H9 (cell line): ENCODE measurements around the gene CCDC150. TPM values are rescaled to one million over a fixed set of nuclear protein-coding genes. Genes with fewer than 3 reads are reported as not detected.

Experiments
- DNase-seq: peaks from one replicate; pipeline ENCODE4 v3.0.0-alpha.2; 2017
- H2AFZ ChIP-seq: one replicate; pipeline ENCODE4 v1.6.1; 2013; ENCODE audit warnings: mild to moderate bottlenecking, low read length, control low read depth, moderate library complexity
- H2AK5ac ChIP-seq: 2 replicates; pipeline ENCODE4 v1.6.1; 2013; ENCODE audit warnings: low read length, control low read depth, mixed read lengths; ENCODE audit not compliant: insufficient read length
- H2BK120ac ChIP-seq: one replicate; pipeline ENCODE4 v1.6.1; 2013; ENCODE audit warnings: low read depth, mild to moderate bottlenecking, low read length, control low read depth, inconsistent platforms; ENCODE audit not compliant: poor library complexity, severe bottlenecking
- H2BK12ac ChIP-seq: 2 replicates; pipeline ENCODE4 v1.6.1; 2013; ENCODE audit warnings: low read length, control low read depth, mixed read lengths, low read depth; ENCODE audit not compliant: insufficient read length
- H2BK15ac ChIP-seq: 2 replicates; pipeline ENCODE4 v1.6.1; 2013; ENCODE audit warnings: low read depth, low read length, control low read depth
- H2BK20ac ChIP-seq: one replicate; pipeline ENCODE4 v1.6.1; 2013; ENCODE audit warnings: low read depth, mild to moderate bottlenecking, low read length, control low read depth, inconsistent platforms; ENCODE audit not compliant: poor library complexity, severe bottlenecking
- H2BK5ac ChIP-seq: 2 replicates; pipeline ENCODE4 v1.6.1; 2013; ENCODE audit warnings: low read length, control low read depth, mixed read lengths; ENCODE audit not compliant: insufficient read length
- H3K14ac ChIP-seq: 2 replicates; pipeline ENCODE4 v1.6.1; 2013; ENCODE audit warnings: low read length, control low read depth; ENCODE audit not compliant: insufficient read depth
- H3K18ac ChIP-seq: 2 replicates; pipeline ENCODE4 v1.6.1; 2013; ENCODE audit warnings: low read depth, mild to moderate bottlenecking, mixed read lengths, low read length, control low read depth; ENCODE audit not compliant: insufficient read length
- H3K23ac ChIP-seq: 2 replicates; pipeline ENCODE4 v1.6.1; 2013; ENCODE audit warnings: low read length, control low read depth, mixed read lengths, low read depth; ENCODE audit not compliant: insufficient read length
- H3K23me2 ChIP-seq: 2 replicates; pipeline ENCODE4 v1.6.1; 2013; ENCODE audit warnings: low read depth, mild to moderate bottlenecking, mixed read lengths, low read length, control low read depth; ENCODE audit not compliant: insufficient read length, poor library complexity, severe bottlenecking
- H3K27ac ChIP-seq: 2 replicates; pipeline ENCODE4 v1.5.1; 2013; ENCODE audit warnings: low read length, control low read depth, mixed read lengths, low read depth; ENCODE audit not compliant: insufficient read length
- H3K27me3 ChIP-seq: 2 replicates; pipeline ENCODE4 v1.6.1; 2013; ENCODE audit warnings: low read length, control low read depth, inconsistent platforms; ENCODE audit not compliant: insufficient read depth
- H3K4ac ChIP-seq: 2 replicates; pipeline ENCODE4 v1.6.1; 2013; ENCODE audit warnings: low read depth, mild to moderate bottlenecking, control low read depth, inconsistent platforms, low read length, moderate library complexity
- H3K4me1 ChIP-seq: 2 replicates; pipeline ENCODE4 v1.6.1; 2013; ENCODE audit warnings: low read length, control low read depth, inconsistent platforms; ENCODE audit not compliant: insufficient read depth
- H3K4me2 ChIP-seq: 2 replicates; pipeline ENCODE4 v1.6.1; 2013; ENCODE audit warnings: low read length, control low read depth, mixed read lengths; ENCODE audit not compliant: insufficient read length, insufficient read depth
- H3K56ac ChIP-seq: 2 replicates; pipeline ENCODE4 v1.6.1; 2013; ENCODE audit warnings: low read depth, mild to moderate bottlenecking, mixed read lengths, low read length, control low read depth; ENCODE audit not compliant: insufficient read length
- H3K79me1 ChIP-seq: 2 replicates; pipeline ENCODE4 v1.6.1; 2013; ENCODE audit warnings: low read depth, mild to moderate bottlenecking, moderate library complexity, low read length, control low read depth, inconsistent platforms; ENCODE audit not compliant: insufficient read depth, poor library complexity, severe bottlenecking
- H3K79me2 ChIP-seq: 2 replicates; pipeline ENCODE4 v1.6.1; 2013; ENCODE audit warnings: low read length, control low read depth, inconsistent platforms; ENCODE audit not compliant: insufficient read depth
- H3K9ac ChIP-seq: 2 replicates; pipeline ENCODE4 v1.6.1; 2013; ENCODE audit warnings: low read length, control low read depth, mixed read lengths; ENCODE audit not compliant: insufficient read length; ENCODE audit errors: extremely low read depth
- H3K9me3 ChIP-seq: one replicate; pipeline ENCODE4 v1.6.1; 2013; ENCODE audit warnings: low read depth, low read length, inconsistent platforms; ENCODE audit not compliant: control insufficient read depth
- H3T11ph ChIP-seq: one replicate; pipeline ENCODE4 v1.6.1; 2013; ENCODE audit warnings: mild to moderate bottlenecking, low read length, control low read depth, inconsistent platforms
- H4K20me1 ChIP-seq: one replicate; pipeline ENCODE4 v1.6.1; 2013; ENCODE audit not compliant: control insufficient read depth, insufficient read length, insufficient read depth
- H4K5ac ChIP-seq: 2 replicates; pipeline ENCODE4 v1.6.1; 2013; ENCODE audit warnings: low read depth, mild to moderate bottlenecking, mixed read lengths, low read length, control low read depth; ENCODE audit not compliant: insufficient read length
- H4K8ac ChIP-seq: replicated peaks from 2 replicates; pipeline ENCODE4 v1.6.1; 2013; ENCODE audit warnings: low read length, control low read depth, mixed read lengths, low read depth; ENCODE audit not compliant: insufficient read length
- H4K91ac ChIP-seq: 2 replicates; pipeline ENCODE4 v1.6.1; 2013; ENCODE audit warnings: low read depth, mild to moderate bottlenecking, moderate library complexity, mixed read lengths, low read length, control low read depth; ENCODE audit not compliant: insufficient read length
- H3K27ac Mint-ChIP-seq, 3 experiments: 2 replicates in 2 of 3; 3 replicates in 1 of 3; pipeline ENCODE4 v1.8.0; 2020 to 2021; ENCODE audit warnings: mixed read lengths in 3 of 3, mild to moderate bottlenecking in 1 of 3, moderate library complexity in 1 of 3
- H3K27me3 Mint-ChIP-seq: 2 replicates; pipeline ENCODE4 v1.8.0; 2021; ENCODE audit warnings: low read depth, mild to moderate bottlenecking, moderate library complexity, mixed read lengths
- H3K36me3 Mint-ChIP-seq, 3 experiments: 2 replicates in 2 of 3; 3 replicates in 1 of 3; pipeline ENCODE4 v1.8.0; 2020 to 2021; ENCODE audit warnings: low read depth in 3 of 3, mixed read lengths in 3 of 3; ENCODE audit not compliant: insufficient read depth in 1 of 3
- H3K4me1 Mint-ChIP-seq, 2 experiments: 2 replicates each; pipeline ENCODE4 v1.8.0; 2020; ENCODE audit warnings: mixed read lengths in 2 of 2
- H3K4me3 Mint-ChIP-seq, 2 experiments: 2 replicates in 1 of 2; 3 replicates in 1 of 2; pipeline ENCODE4 v1.8.0; 2020 to 2021; ENCODE audit warnings: mild to moderate bottlenecking in 2 of 2, mixed read lengths in 2 of 2, moderate library complexity in 1 of 2
- H3K9me3 Mint-ChIP-seq, 2 experiments: 2 replicates in 1 of 2; 3 replicates in 1 of 2; pipeline ENCODE4 v1.8.0; 2020; ENCODE audit warnings: mild to moderate bottlenecking in 2 of 2, mixed read lengths in 2 of 2, moderate library complexity in 1 of 2
- WGBS: extraction: QIAGEN DNeasy Blood & Tissue Kit; methylation state at CpG from one replicate; pipeline ENCODE4 v1.1.7; 2013; ENCODE audit warnings: missing lambda C conversion rate, low lambda C conversion rate, mixed read lengths; ENCODE audit not compliant: insufficient read length; ENCODE audit errors: extremely low coverage; 5-methylcytosine and 5-hydroxymethylcytosine counted together
- long read RNA-seq: library from polyadenylated mRNA; unstranded; transcript quantifications from one replicate; pipeline ENCODE4 v2.0.0, GENCODE V29; 2020
- total RNA-seq: library from RNA; stranded (reverse); gene quantifications from 2 replicates; pipeline ENCODE4 v1.2.1, GENCODE V29; 2021
- TF ChIP-seq, protein P1 (sequence below): fragments of 200-600 bp; sonication (generic); conservative IDR thresholded peaks from 3 replicates; pipeline ENCODE4 v1.8.0; 2021; ENCODE audit warnings: antibody characterized with exemption, mild to moderate bottlenecking

CCDC150 gene
- 22.1 and 26.2 TPM in 2 replicates for total RNA-seq
- long read RNA-seq, partial matches to known transcripts, result 5 of 34 reads
- long read RNA-seq, other reads (novel, unspliced or antisense), result 29 of 34 reads

- no peaks in the 10 kb centered on the region for H3K27me3 ChIP-seq
- H4K20me1 ChIP-seq, result no peaks in the 10 kb centered on the region
- no peak within 1 kb of the TSS for H4K91ac ChIP-seq
- no peaks in the 10 kb centered on the region for H3K9me3 ChIP-seq
- no peaks in the 10 kb centered on the region; the same call in 1 of the 2 replicates for H3K4me1 ChIP-seq
- peak within 1 kb of the TSS; percentile 33 for H3K14ac ChIP-seq
- no peak within 1 kb of the TSS for H3K56ac ChIP-seq
- DNase-seq, result peak; percentile 97
- H3K23ac ChIP-seq, result no peak within 1 kb of the TSS
- H2BK20ac ChIP-seq, result no peak within 1 kb of the TSS
- H2BK12ac ChIP-seq, result no peak within 1 kb of the TSS
- peak within 1 kb of the TSS; percentile 82 for H3K9ac ChIP-seq
- H3K79me1 ChIP-seq, result peaks cover 11% of the 10 kb centered on the region
- H2BK120ac ChIP-seq, result no peak within 1 kb of the TSS
- peak within 1 kb of the TSS; percentile 73 to 97 (median 93) for H3K27ac Mint-ChIP-seq
- peak within 1 kb of the TSS; percentile 59 for H3K4me2 ChIP-seq
- no peak within 1 kb of the TSS for H2AK5ac ChIP-seq
- no peak within 1 kb of the TSS for H2BK15ac ChIP-seq
- peaks cover 20% of the 10 kb centered on the region; the same call in 1 of the 2 replicates for H3K79me2 ChIP-seq
- H3K18ac ChIP-seq, result peak within 1 kb of the TSS; percentile 22
- no peak within 1 kb of the TSS for H4K8ac ChIP-seq
- H3K23me2 ChIP-seq, result no peaks in the 10 kb centered on the region
- peaks cover 30 to 40% of the 10 kb centered on the region in 2 experiments for H3K4me1 Mint-ChIP-seq
- no peak within 1 kb of the TSS for H2BK5ac ChIP-seq
- peaks cover 3 to 9% (median 6%) of the 10 kb centered on the region in 3 experiments; a peak in 6 of 7 replicates for H3K36me3 Mint-ChIP-seq
- no peak within 1 kb of the TSS for H4K5ac ChIP-seq
- peak within 1 kb of the TSS; percentile 40 for H3K27ac ChIP-seq
- peak within 1 kb of the TSS; percentile 89 for H3K4me3 Mint-ChIP-seq
- no CpG with 5 or more reads among the region's 53 CpGs for WGBS
- H3T11ph ChIP-seq, result no peak within 1 kb of the TSS
- peak within 1 kb of the TSS; percentile 35 for H2AFZ ChIP-seq
- H3K4ac ChIP-seq, result no peak within 1 kb of the TSS
- H3K27me3 Mint-ChIP-seq, result peaks cover 2% of the 10 kb centered on the region; the same call in 1 of the 2 replicates
- TF ChIP-seq, protein P1, sequence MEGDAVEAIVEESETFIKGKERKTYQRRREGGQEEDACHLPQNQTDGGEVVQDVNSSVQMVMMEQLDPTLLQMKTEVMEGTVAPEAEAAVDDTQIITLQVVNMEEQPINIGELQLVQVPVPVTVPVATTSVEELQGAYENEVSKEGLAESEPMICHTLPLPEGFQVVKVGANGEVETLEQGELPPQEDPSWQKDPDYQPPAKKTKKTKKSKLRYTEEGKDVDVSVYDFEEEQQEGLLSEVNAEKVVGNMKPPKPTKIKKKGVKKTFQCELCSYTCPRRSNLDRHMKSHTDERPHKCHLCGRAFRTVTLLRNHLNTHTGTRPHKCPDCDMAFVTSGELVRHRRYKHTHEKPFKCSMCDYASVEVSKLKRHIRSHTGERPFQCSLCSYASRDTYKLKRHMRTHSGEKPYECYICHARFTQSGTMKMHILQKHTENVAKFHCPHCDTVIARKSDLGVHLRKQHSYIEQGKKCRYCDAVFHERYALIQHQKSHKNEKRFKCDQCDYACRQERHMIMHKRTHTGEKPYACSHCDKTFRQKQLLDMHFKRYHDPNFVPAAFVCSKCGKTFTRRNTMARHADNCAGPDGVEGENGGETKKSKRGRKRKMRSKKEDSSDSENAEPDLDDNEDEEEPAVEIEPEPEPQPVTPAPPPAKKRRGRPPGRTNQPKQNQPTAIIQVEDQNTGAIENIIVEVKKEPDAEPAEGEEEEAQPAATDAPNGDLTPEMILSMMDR, result peak; percentile 24; the same call in 2 of the 3 replicates
- no peaks in the 10 kb centered on the region; a peak in 1 of 5 replicates for H3K9me3 Mint-ChIP-seq
Measured at GRCh38 chr2:196639180-196640030, at the start of gene CCDC150. CCDC150 (plus strand) TSS chr2:196639715; CDS start chr2:196639767, 52 bp downstream.
